Measurements from ENCODE around the gene AATF. TPM values are rescaled to one million over a fixed set of nuclear protein-coding genes. Genes with fewer than 3 reads are reported as not detected.

The AATF gene
- total and polyA plus RNA-seq, 2 of the 8 experiments (the other 6 are each of a cell fraction or from before 2014, with no cell fraction given): 20.1 to 62.8 TPM

- no peaks in the 10 kb centered on the region for H3K9me3 ChIP-seq (ENCODE audit: insufficient read depth in 2 of 2, low read depth in 1 of 2, low read length in 1 of 2)
- no peak overlapping the region for H3K23ac ChIP-seq (ENCODE audit: insufficient read length)
- no peaks in the 10 kb centered on the region for H3K27me3 ChIP-seq (replicated peaks in 1 of 4; ENCODE audit: control insufficient read depth in 3 of 4, extremely low read depth in 1 of 4, insufficient read depth in 3 of 4, low read length in 3 of 4)
- no peak overlapping the region for H3K4me3 ChIP-seq (ENCODE audit: extremely low read depth in 1 of 4, insufficient read depth in 2 of 4, low read depth in 3 of 4, low read length in 4 of 4)
- H3K14ac ChIP-seq (ENCODE audit: insufficient read length): no peak overlapping the region
- FAIRE-seq: no peak
- H3K9ac ChIP-seq (replicated peaks in 1 of 4; ENCODE audit: extremely low read depth in 1 of 4, low read depth in 3 of 4, low read length in 3 of 4): no peak overlapping the region
- no peak overlapping the region for H2BK12ac ChIP-seq (ENCODE audit: low read depth, low read length)
- H3K4me2 ChIP-seq (ENCODE audit: insufficient read depth in 1 of 2, low read depth in 2 of 2, low read length in 2 of 2): no peak overlapping the region
- H3K27ac ChIP-seq (ENCODE audit: low read depth, low read length): no peak overlapping the region
- no peak overlapping the region for H4K8ac ChIP-seq (ENCODE audit: extremely low read depth, insufficient read depth, low read length)
- no peak overlapping the region for H2BK15ac ChIP-seq (ENCODE audit: low read length)
- no peak overlapping the region for H2BK5ac ChIP-seq (ENCODE audit: low read depth, low read length)
- no peak overlapping the region for H3K18ac ChIP-seq (ENCODE audit: extremely low read depth, low read length)
- no peak overlapping the region for H2AFZ ChIP-seq (ENCODE audit: low read length)
- no peak overlapping the region for H2BK120ac ChIP-seq (replicated peaks; ENCODE audit: low read depth, low read length)
- peaks cover 0 to 21% of the 10 kb centered on the region in 2 experiments; a peak in 1 of 4 replicates for H3K79me2 ChIP-seq (ENCODE audit: control insufficient read depth in 1 of 2, insufficient read depth in 2 of 2, low read length in 2 of 2)
- no peak for DNase-seq (ENCODE audit: low read depth in 1 of 2, low spot score in 2 of 2)
- H4K5ac ChIP-seq (ENCODE audit: insufficient read length, low read depth, low read length): no peak overlapping the region
- H3K56ac ChIP-seq (replicated peaks; ENCODE audit: insufficient read length, low read depth, low read length): no peak overlapping the region
- H3K4ac ChIP-seq (replicated peaks; ENCODE audit: insufficient read length, low read depth, low read length): no peak overlapping the region
- 87% methylated on average over 4 of the region's 4 CpGs; no CpG with 5 or more reads in 1 of the 2 experiments for WGBS, 2 experiments (ENCODE audit: extremely low coverage in 1 of 2, insufficient coverage in 1 of 2, insufficient read length in 1 of 2, insufficient replicate concordance in 2 of 2, low coverage in 1 of 2, low lambda C conversion rate in 2 of 2, missing lambda C conversion rate in 1 of 2)
- no peak overlapping the region for H4K91ac ChIP-seq (replicated peaks; ENCODE audit: insufficient read length, low read length)
- H3K4me1 ChIP-seq (replicated peaks in 1 of 4; ENCODE audit: control insufficient read depth in 3 of 4, insufficient read depth in 4 of 4, low read length in 3 of 4): no peaks in the 10 kb centered on the region
- H2AK5ac ChIP-seq (ENCODE audit: low read depth, low read length): no peak overlapping the region
- no peak overlapping the region for H2BK20ac ChIP-seq (ENCODE audit: low read length)
- no peaks in the 10 kb centered on the region; a peak in 1 of 8 replicates for H3K36me3 ChIP-seq (ENCODE audit: control insufficient read depth in 2 of 4, insufficient read depth in 4 of 4, low read length in 3 of 4)
- ChIA-PET CTCF (ENCODE audit: partially characterized antibody) (interaction anchor here (0.7 kb wide), 1 partner anchor 86 kb away, joined by 3 read pairs; no protein-coding TSS in a partner anchor), POLR2A (ENCODE audit: partially characterized antibody) (interaction anchor here (0.6 kb wide), 1 partner anchor 64 kb away, joined by 3 read pairs; no protein-coding TSS in a partner anchor)
- no peaks in the 10 kb centered on the region; the same call in 1 of the 2 replicates for H3K79me1 ChIP-seq (ENCODE audit: low read depth, low read length)
- TF ChIP-seq SIRT6 (IDR thresholded peaks at IDR 0.05; ENCODE audit: low read length) (no peak), ZNF274 (IDR thresholded peaks at IDR 0.05; ENCODE audit: borderline replicate concordance, extremely low read depth, low read length) (no peak), EGR1 (IDR thresholded peaks at IDR 0.05; ENCODE audit: borderline replicate concordance, low read depth, low read length) (no peak), CBX8 (IDR thresholded peaks at IDR 0.05; ENCODE audit: borderline replicate concordance, low read depth, low read length) (no peak), SP1 (IDR thresholded peaks at IDR 0.05; ENCODE audit: low read depth, low read length) (no peak), RBBP5 (IDR thresholded peaks at IDR 0.05; ENCODE audit: borderline replicate concordance, low read depth, low read length) (no peak), TAF7 (optimal IDR thresholded peaks at IDR 0.05; ENCODE audit: borderline replicate concordance, low read depth, low read length) (no peak)
- no peaks in the 10 kb centered on the region for H3K23me2 ChIP-seq (ENCODE audit: low read depth, low read length)
- peaks cover 0 to 2% of the 10 kb centered on the region in 2 experiments for H4K20me1 ChIP-seq (replicated peaks in 1 of 2; ENCODE audit: control insufficient read depth in 1 of 2, insufficient read depth in 2 of 2, low read length in 2 of 2)
Observed at GRCh38 chr17:36979565-36979941, 30.8 kb downstream of the AATF start.

Data from H1 (cell line).